NCI-H128 (cell line): ENCODE results near the gene KCNT1.

Experiments used
- DNase-seq: peaks from one replicate; lab custom pipeline; 2025; ENCODE audit not compliant: unreplicated experiment; lab: John Stamatoyannopoulos, UW

Gene KCNT1

GRCh38 chr9:135794361-135794885 is 92.4 kb downstream of the KCNT1 start:
- no peak for DNase-seq

DNA sequence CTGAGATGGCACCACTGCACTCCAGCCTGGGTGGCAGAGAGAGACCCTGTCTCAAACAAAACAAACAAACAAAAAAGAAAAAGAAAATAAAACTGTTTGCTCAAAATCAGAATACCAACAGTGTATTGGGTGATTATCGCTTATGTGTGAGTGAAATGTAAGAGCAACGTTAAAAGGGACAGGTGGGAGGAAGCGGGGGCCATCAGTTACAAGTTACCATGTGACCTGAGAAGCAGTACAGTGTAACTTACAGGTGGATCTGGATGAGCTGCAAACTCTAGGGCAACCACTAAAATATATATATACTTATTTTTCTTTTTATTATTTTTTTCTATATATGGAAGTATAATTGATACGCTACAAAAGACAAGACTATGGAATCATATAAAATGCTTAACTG is 93.4 kb downstream of the KCNT1 start:
- DNase-seq: no peak

- no peak for DNase-seq
Observed at GRCh38 chr9:135796784-135797485, 95.0 kb downstream of the KCNT1 start.

DNA sequence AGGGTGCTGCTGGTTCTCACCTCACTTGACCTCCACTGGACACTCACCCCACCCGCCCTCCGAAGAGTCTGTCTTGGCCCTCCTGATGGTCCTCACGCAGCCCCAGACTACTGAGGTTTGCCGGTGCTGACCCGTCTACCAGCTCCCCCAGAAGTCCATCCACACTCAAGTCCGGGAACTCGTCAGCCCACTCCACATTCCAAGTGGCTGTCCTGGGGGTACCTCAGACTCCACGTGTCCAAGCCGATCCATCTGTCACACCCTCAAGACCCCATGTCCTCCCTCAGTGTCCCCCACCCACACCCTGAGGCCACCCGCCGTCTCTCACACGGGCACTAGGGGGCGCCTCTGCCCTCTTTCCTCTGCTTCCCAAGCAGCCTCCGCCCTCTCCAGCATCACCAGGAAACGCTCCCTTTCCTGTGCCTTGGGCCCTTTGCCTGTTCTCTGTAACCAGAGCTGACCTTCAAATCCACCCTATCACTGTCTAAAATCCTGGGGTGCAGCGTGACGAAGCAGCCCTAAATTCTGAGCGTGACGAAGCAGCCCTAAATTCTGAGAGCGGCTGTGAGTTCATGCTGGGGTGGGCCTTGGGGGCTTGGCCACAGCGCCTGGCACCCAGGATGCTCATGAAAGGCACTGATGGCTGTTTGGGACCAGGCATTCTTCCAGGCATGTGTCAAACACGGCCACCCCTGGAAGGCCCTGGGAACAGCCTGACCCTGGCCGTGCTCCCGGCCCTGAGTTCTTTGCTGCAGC is 95.7 kb downstream of the KCNT1 start:
- no peak for DNase-seq

- no peak for DNase-seq
Observed at GRCh38 chr9:135798263-135798585, 96.2 kb downstream of the KCNT1 start.

DNA sequence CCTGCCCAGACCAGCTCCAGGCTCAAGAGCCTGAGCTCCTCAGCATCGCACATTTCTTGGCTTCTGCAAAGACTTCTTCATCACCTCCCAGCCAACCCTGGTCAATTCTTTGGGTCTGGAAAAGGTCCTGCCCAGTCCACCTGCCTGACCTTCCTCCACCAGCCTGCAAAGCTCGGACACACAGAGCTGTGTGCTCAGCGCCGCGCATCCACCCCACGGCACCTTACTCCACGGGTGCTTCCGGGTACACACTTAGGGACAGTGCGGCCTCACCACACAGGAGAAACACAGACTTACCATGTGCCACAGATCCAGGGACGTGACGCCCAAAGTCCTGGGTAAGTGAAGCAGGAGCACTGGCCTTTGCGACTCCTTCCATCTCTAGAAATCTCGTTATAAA is 97.3 kb downstream of the KCNT1 start:
- no peak for DNase-seq

DNA sequence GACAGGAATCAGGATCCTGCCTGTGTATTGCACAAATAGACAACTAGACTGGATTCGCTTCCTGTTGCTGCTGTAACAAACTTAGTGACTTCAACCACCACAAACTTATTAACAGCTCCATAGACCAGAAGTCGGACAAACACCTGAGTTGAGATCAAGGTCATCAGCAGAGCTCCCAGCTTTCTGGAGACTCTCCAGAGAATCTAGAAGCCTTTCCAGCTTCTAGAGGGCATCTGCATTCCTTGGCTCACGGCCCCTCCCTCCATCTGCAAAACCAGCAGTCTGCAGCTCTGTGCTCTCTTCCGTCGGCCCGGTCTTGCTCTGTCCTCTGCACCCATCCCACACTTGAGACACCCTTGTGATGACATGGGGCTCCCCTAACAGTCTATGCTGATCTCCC is 99.1 kb downstream of the KCNT1 start:
- no peak for DNase-seq

- DNase-seq: no peak
Observed at GRCh38 chr9:135802876-135803419, 101.0 kb downstream of the KCNT1 start.

DNA sequence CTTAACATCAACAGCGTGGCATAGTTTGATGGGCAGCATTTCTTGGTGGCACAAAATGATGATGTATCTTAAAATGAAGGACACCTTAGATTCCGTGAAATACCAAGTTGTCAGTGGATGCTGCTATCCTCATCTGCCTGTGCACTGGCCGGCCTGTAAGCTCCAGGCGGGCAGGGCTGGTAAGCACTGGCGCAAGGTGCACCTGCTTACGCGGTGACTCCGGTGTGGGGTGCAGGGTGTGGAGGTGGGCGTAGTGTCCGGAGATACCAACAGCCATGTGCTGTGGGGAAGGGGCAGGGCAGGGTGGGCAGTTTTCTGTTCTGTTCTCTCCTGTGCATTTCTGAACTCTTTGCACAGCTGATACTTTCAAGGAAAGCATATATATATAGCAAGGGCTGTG is 101.5 kb downstream of the KCNT1 start:
- DNase-seq: no peak

DNA sequence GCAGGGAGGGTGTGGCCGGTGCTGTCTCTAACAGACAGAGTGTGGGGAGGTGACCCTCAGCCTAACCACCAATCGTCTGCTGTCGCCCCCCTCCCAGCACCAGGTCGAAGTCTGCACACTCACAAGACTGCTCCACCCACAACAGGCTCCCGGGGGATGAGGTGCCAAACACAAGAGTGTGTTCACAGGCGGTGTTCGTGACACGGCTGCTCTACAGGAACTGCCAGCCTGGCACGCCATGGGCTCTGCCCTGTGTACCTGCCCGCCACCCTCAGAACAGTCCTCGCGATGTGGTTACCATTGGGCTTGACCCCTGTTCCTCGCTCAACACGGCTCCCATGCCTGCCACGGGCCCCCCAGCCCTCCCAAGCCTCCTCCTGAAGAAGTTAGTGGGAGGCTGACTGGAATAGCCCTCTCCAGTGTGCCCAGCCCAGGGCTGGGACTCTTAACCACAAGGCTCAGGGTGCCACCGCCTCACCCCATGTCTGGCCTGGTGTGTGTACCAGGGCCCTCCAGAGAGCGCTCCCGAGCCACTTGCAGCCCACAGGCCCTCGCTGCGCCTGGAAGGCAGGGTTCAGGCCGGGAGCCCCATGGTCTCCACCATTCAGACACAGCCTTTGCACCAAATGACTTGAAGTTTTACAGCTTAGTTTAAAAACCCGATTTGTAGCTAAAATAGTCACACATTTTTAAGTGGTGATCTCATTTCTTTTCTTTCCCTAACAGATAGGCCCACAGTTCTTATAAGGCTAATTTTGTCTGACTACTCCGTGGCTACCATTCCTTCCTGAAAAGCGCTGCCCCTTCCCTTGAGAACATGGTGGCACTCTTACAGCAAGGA is 102.8 kb downstream of the KCNT1 start:
- DNase-seq: no peak

GRCh38 chr9:135805422-135806022 is 103.5 kb downstream of the KCNT1 start:
- DNase-seq: no peak

DNA sequence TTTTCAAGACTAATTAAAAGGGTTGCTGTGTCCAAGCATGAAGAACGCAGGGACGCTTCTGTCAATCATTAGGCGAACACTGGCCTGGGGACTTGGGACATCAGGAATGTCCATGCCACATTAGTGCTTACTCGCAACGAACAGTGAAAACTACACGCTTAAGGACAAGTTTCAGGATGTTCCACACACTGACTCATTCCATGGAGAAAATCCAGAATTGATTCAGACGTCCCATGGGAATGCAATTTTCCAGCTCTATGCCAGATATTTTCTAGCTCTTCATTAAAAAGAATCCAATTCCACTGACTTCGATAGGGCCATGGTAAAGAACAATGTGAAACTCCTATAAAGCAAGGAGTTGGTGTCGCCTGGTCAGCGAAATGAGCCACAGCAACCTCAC is 107.2 kb downstream of the KCNT1 start:
- no peak for DNase-seq

- no peak for DNase-seq
Observed at GRCh38 chr9:135810806-135811575, 109.0 kb downstream of the KCNT1 start.

- DNase-seq: peak; percentile 58
Observed at GRCh38 chr9:135811801-135812200, 109.8 kb downstream of the KCNT1 start.

DNA sequence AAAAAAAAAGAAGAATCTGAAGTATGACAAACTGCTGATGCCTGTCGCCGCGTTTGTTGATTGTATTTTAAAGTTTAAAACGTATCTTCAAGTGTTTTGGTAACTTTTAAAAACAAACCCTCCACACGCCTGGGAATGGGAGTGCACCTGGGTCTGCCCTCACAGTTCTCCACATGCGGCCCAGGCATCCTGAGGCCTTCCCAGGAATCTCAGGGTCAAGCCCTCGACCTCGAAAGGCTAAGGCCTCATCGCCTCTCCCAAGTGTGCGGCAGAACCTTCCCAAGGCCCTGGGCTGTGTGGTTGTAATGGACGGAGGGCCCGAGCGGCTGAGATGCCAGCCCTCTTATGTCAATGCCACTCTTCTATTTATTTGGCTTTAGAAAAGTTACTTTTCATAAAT is 111.0 kb downstream of the KCNT1 start:
- no peak for DNase-seq

DNA sequence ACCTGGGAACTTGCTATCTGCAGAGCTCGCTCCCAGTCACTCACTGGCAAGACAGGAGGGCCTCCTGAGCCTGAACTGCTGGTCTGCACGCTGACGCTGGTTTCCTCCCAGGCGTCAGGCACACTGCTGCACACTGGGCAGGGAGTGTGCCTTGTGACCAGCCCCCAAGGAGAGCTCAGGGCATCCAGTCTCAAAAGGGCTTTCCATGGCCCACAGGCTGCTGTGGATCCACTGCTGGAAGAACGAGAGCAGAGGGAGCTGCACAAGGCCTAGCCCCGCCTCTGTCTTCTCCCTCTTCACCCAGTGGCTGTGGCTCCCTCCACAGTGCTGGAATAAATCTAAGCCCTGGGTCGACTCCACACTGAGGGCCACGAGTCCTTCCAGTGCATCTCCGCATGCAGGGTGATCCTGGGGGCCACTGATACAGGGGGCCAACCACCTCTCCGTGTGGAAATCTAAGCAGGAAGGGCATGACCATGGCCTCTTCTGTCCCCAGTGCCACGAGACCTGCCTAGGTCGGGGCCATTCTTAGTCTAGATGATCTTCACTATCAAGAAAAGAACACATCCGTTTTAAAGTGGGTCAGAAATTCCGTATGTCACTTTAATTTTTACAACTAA is 111.8 kb downstream of the KCNT1 start:
- DNase-seq: no peak

DNA sequence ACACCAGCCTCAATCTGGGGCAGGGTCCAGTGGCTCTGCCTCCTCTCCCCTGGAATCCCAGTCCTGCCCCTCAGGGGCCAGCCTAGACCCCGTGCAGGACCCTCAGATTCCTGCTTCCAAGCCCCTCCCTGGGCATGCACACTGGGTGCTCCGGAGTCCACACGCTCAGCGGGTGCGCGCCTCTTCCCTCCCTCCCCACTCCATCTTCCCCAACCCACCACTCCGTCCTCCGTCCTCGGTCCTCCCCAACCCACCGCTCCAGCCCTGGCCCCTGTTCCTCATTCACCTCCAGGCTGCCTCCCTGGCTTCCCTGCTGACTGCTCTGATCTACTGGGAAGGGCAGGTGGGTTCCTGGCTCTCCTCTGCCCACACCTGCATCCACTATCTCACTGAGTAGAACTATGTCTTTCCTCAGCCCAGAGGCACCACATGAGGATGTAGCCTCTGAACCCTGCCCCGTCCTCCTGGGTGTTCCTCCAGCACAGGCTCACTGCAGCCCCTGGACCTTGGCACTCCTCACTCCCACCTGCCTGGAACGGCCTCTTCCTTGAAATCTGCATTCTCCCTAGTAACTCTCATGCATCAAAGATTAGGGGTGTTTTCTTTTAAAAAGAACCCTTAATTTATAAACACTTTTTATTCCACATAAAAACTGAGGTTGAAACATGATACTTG is 112.6 kb downstream of the KCNT1 start:
- no peak for DNase-seq

DNA sequence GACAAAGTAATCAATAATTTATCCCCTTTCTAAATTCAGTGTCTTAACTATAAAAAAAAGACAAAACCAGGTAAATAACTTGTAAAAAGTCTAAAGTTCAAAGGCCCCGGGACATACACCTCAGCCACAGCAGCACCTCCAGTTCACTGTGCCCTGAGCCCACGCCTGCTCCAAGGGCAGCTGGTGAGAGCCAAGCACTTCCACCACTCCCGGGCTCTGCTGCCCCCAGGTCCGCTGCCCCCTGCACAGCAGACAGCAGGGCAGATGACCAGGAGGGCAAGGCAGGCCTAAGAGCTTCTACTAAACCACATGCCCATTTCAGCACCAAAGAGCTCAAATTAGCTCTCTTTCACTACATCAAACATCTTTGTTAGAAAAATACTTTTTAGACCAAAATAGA is 113.4 kb downstream of the KCNT1 start:
- no peak for DNase-seq
